H1 (cell line): ENCODE measurements around the gene OR6B2. TPM values are rescaled to one million over a fixed set of nuclear protein-coding genes. Genes with fewer than 3 reads are reported as not detected.

Source experiments
- CTCF ChIA-PET: fragments of 300-600 bp; sonication (Branson Sonifier 250); formaldehyde crosslinking; loops from one replicate; lab custom pipeline; 2021; ENCODE audit not compliant: partially characterized antibody; lab: Charles Lee
- POLR2A ChIA-PET: fragments of 300-600 bp; sonication (Branson Sonifier 250); formaldehyde crosslinking; loops from one replicate; lab custom pipeline; 2021; ENCODE audit warnings: inconsistent platforms; ENCODE audit not compliant: partially characterized antibody; lab: Charles Lee
- DNase-seq, 2 experiments: peaks; one replicate each; pipeline versions ENCODE4 v3.0.0 to v3.0.0-alpha.2; 2010 to 2022; ENCODE audit warnings: low spot score in 2 of 2, low read depth in 1 of 2, mixed read lengths in 1 of 2
- FAIRE-seq: peaks from 2 replicates; lab custom pipeline; 2011; peaks lifted over from hg19 to GRCh38; lab: Jason Lieb, UNC
- H2AFZ ChIP-seq: 2 replicates; pipeline ENCODE4 v1.8.1; 2012; ENCODE audit warnings: low read length, inconsistent platforms
- H2AK5ac ChIP-seq: 2 replicates; pipeline ENCODE4 v1.6.1; 2013; ENCODE audit warnings: low read depth, low read length
- H2BK120ac ChIP-seq: replicated peaks from 2 replicates; pipeline ENCODE3; 2013; ENCODE audit warnings: low read depth, low read length, inconsistent platforms
- H2BK12ac ChIP-seq: 2 replicates; pipeline ENCODE4 v1.6.1; 2013; ENCODE audit warnings: low read depth, low read length
- H2BK15ac ChIP-seq: 2 replicates; pipeline ENCODE4 v1.6.1; 2013; ENCODE audit warnings: low read length
- H2BK20ac ChIP-seq: 2 replicates; pipeline ENCODE4 v1.6.1; 2013; ENCODE audit warnings: low read length
- H2BK5ac ChIP-seq: 2 replicates; pipeline ENCODE4 v1.6.1; 2013; ENCODE audit warnings: low read depth, low read length
- H3K14ac ChIP-seq: 2 replicates; pipeline ENCODE4 v1.6.1; 2013; ENCODE audit warnings: inconsistent platforms; ENCODE audit not compliant: insufficient read length
- H3K18ac ChIP-seq: 2 replicates; pipeline ENCODE4 v1.6.1; 2013; ENCODE audit warnings: low read length; ENCODE audit errors: extremely low read depth
- H3K23ac ChIP-seq: 2 replicates; pipeline ENCODE4 v1.6.1; 2013; ENCODE audit warnings: inconsistent platforms; ENCODE audit not compliant: insufficient read length
- H3K23me2 ChIP-seq: 2 replicates; pipeline ENCODE4 v1.6.1; 2013; ENCODE audit warnings: low read depth, low read length
- H3K27ac ChIP-seq: 2 replicates; pipeline ENCODE4 v1.6.1; 2011; ENCODE audit warnings: low read depth, low read length, inconsistent platforms
- H3K27me3 ChIP-seq, 4 experiments: replicated peaks in 1 of 4; 1 replicate in 1 of 4; 2 replicates in 3 of 4; pipeline versions ENCODE4 v1.6.1 to v1.8.1; 2011 to 2013; ENCODE audit warnings: low read length in 3 of 4, mild to moderate bottlenecking in 3 of 4, inconsistent platforms in 2 of 4, mixed read lengths in 2 of 4, moderate library complexity in 1 of 4; ENCODE audit not compliant: control insufficient read depth in 3 of 4, insufficient read depth in 3 of 4; ENCODE audit errors: extremely low read depth in 1 of 4
- H3K36me3 ChIP-seq, 4 experiments: 2 replicates each; pipeline versions ENCODE4 v1.6.1 to v1.8.1; 2011 to 2013; ENCODE audit warnings: mild to moderate bottlenecking in 4 of 4, low read length in 3 of 4, moderate library complexity in 2 of 4, control low read depth in 1 of 4, inconsistent platforms in 1 of 4; ENCODE audit not compliant: insufficient read depth in 4 of 4, control insufficient read depth in 2 of 4
- H3K4ac ChIP-seq: replicated peaks from 2 replicates; pipeline ENCODE3; 2013; ENCODE audit warnings: low read length, low read depth, mixed read lengths, inconsistent platforms; ENCODE audit not compliant: insufficient read length
- H3K4me1 ChIP-seq, 4 experiments: replicated peaks in 1 of 4; 1 replicate in 1 of 4; 2 replicates in 3 of 4; pipeline versions ENCODE4 v1.6.1 to v1.8.1; 2011 to 2013; ENCODE audit warnings: low read length in 3 of 4, inconsistent platforms in 2 of 4, mixed read lengths in 1 of 4; ENCODE audit not compliant: insufficient read depth in 4 of 4, control insufficient read depth in 3 of 4
- H3K4me2 ChIP-seq, 2 experiments: 2 replicates each; pipeline versions ENCODE4 v1.6.1 to v1.8.1; 2011 to 2013; ENCODE audit warnings: low read depth in 2 of 2, low read length in 2 of 2, control low read depth in 1 of 2, inconsistent platforms in 1 of 2, mild to moderate bottlenecking in 1 of 2; ENCODE audit not compliant: insufficient read depth in 1 of 2
- H3K4me3 ChIP-seq, 4 experiments: fragments of 200-600, 300-600 bp in 1 of 4; sonication (generic), shearing (Covaris generic), sonication (Bioruptor Twin) in 1 of 4; 2 replicates each; pipeline versions ENCODE4 v1.5.1 to v1.8.1; 2011 to 2016; ENCODE audit warnings: low read length in 4 of 4, low read depth in 3 of 4, control low read depth in 2 of 4, inconsistent platforms in 2 of 4, mild to moderate bottlenecking in 2 of 4, mixed read lengths in 1 of 4, moderate library complexity in 1 of 4; ENCODE audit not compliant: insufficient read depth in 2 of 4; ENCODE audit errors: extremely low read depth in 1 of 4
- H3K56ac ChIP-seq: replicated peaks from 2 replicates; pipeline ENCODE3; 2013; ENCODE audit warnings: low read depth, mild to moderate bottlenecking, mixed read lengths, low read length, inconsistent platforms; ENCODE audit not compliant: insufficient read length
- H3K79me1 ChIP-seq: 2 replicates; pipeline ENCODE4 v1.6.1; 2013; ENCODE audit warnings: low read depth, low read length, control low read depth
- H3K79me2 ChIP-seq, 2 experiments: 2 replicates each; pipeline versions ENCODE4 v1.6.1 to v1.8.1; 2012 to 2013; ENCODE audit warnings: low read length in 2 of 2, mild to moderate bottlenecking in 2 of 2, inconsistent platforms in 1 of 2; ENCODE audit not compliant: insufficient read depth in 2 of 2, control insufficient read depth in 1 of 2
- H3K9ac ChIP-seq, 4 experiments: replicated peaks in 1 of 4; 1 replicate in 1 of 4; 2 replicates in 3 of 4; pipeline versions ENCODE4 v1.6.1 to v1.8.1; 2011 to 2013; ENCODE audit warnings: low read depth in 3 of 4, low read length in 3 of 4, control low read depth in 2 of 4, mild to moderate bottlenecking in 2 of 4, moderate library complexity in 2 of 4, inconsistent platforms in 1 of 4; ENCODE audit errors: extremely low read depth in 1 of 4
- H3K9me3 ChIP-seq, 2 experiments: 2 replicates each; pipeline versions ENCODE4 v1.6.1 to v1.8.1; 2012 to 2013; ENCODE audit warnings: mild to moderate bottlenecking in 2 of 2, moderate library complexity in 2 of 2, control low read depth in 1 of 2, inconsistent platforms in 1 of 2, low read depth in 1 of 2, low read length in 1 of 2, mixed read lengths in 1 of 2; ENCODE audit not compliant: insufficient read depth in 2 of 2
- H4K20me1 ChIP-seq, 2 experiments: replicated peaks in 1 of 2; 2 replicates each; pipeline versions ENCODE3 to v1.8.1; 2011 to 2013; ENCODE audit warnings: inconsistent platforms in 2 of 2, low read length in 2 of 2, mild to moderate bottlenecking in 1 of 2; ENCODE audit not compliant: insufficient read depth in 2 of 2, control insufficient read depth in 1 of 2
- H4K5ac ChIP-seq: 2 replicates; pipeline ENCODE4 v1.6.1; 2013; ENCODE audit warnings: low read length, low read depth, mixed read lengths, inconsistent platforms; ENCODE audit not compliant: insufficient read length
- H4K8ac ChIP-seq: 2 replicates; pipeline ENCODE4 v1.8.0; 2013; ENCODE audit warnings: mild to moderate bottlenecking, moderate library complexity, low read length, inconsistent platforms; ENCODE audit not compliant: insufficient read depth; ENCODE audit errors: extremely low read depth
- H4K91ac ChIP-seq: replicated peaks from 2 replicates; pipeline ENCODE3; 2013; ENCODE audit warnings: low read length, mixed read lengths, inconsistent platforms; ENCODE audit not compliant: insufficient read length
- CTBP2 ChIP-seq: IDR thresholded peaks from 2 replicates; pipeline ENCODE4 v1.7.0; 2011; ENCODE audit warnings: borderline replicate concordance, mild to moderate bottlenecking, moderate library complexity, mixed read lengths, low read length; ENCODE audit not compliant: insufficient read depth, insufficient read length
- NRF1 ChIP-seq: IDR thresholded peaks from 2 replicates; pipeline ENCODE4 v1.6.1; 2011; ENCODE audit warnings: mild to moderate bottlenecking, low read depth, low read length, improper control_type of control experiment
- TBP ChIP-seq: IDR thresholded peaks from 2 replicates; pipeline ENCODE4 v1.6.1; 2011; ENCODE audit warnings: low read depth, low read length, improper control_type of control experiment
- WGBS, 2 experiments: shearing (Covaris generic) in 1 of 2; methylation state at CpG; one replicate each; pipeline versions ENCODE4 v1.1.6 to v1.1.7; 2013 to 2015; ENCODE audit warnings: low lambda C conversion rate in 2 of 2, mixed read lengths in 2 of 2, inconsistent platforms in 1 of 2, low coverage in 1 of 2, missing lambda C conversion rate in 1 of 2; ENCODE audit not compliant: insufficient replicate concordance in 2 of 2, insufficient coverage in 1 of 2, insufficient read length in 1 of 2; ENCODE audit errors: extremely low coverage in 1 of 2, missing lambda C conversion rate in 1 of 2; 5-methylcytosine and 5-hydroxymethylcytosine counted together
- polyA plus RNA-seq, 7 experiments: library from polyadenylated mRNA; depleted of rRNA in 3 of 7; stranded (reverse) in 5 of 7; unstranded in 2 of 7; fragments of >200 nt in 5 of 7; fragments of 200-250 nt in 2 of 7; gene quantifications; 1 replicate in 5 of 7; 2 replicates in 1 of 7; 4 replicates in 1 of 7; pipeline versions ENCODE4 v1.2.1 to v1.2.3, GENCODE V29; 2011 to 2013; ENCODE audit warnings: missing spikeins in 2 of 7, mixed read lengths in 2 of 7
- total RNA-seq: library from RNA; stranded (reverse); fragmentation: NEBNext Ultra II Directional; extraction: Animal tissue kit (Norgen Biotek cat#: 25700); gene quantifications from 2 replicates; pipeline ENCODE4 v1.2.1, GENCODE V29; 2021

The OR6B2 gene
- total and polyA plus RNA-seq, 2 of the 8 experiments (the other 6 are each of a cell fraction or from before 2014, with no cell fraction given), result not detected

DNA sequence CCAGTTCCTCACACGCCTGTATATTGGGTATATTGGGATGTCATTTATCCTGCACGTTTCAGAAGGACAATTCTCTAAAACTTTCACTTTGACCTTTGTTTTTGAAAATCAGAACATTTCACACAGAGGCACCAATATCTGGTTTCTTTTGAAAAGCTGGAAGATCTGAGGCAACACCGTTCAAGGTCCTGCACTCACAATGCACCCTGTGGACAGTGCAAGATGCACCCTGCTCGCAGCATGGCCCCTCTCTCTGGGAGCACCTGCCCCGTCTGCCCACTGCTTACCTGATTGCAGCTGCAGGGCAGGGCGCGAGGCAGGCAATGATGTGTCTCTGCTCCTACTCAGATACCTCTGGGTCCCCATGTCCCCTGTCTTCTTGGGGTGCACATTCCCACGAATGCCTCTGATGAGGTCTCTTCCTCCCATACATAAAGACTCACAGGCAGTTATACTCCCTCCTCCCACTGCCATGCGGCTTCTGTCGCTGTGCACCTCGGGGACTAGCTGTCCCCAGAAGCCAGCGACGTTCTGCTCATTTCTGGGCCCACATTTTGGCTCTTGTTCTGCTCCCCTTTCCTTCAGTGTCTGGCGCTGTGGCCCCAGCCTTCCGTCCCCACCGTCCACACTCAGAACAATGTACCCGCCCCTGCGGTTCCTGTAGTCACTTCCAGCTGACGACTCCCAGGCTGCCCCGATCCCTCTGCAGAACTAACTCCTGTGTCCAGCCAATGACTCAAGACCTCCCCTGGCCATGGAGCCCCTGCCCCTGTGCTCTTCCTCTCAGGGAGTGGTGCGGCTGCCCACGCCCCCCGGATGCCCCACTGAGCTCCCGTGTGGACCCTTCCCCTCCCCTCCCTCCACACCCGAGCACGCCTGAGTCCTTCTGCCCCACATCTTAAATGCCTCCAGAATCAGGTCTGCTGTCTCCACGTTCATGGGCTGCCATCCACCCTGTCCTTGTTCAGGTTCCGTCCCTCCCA lies 23.2 kb upstream of the OR6B2 start, which contains the start of gene OR6B3:
TSS of gene OR6B3 (minus strand) at position 349 of the 983 bp plus-strand sequence.
- WGBS, 2 experiments, result 87% methylated on average over 23 of the region's 28 CpGs; no CpG with 5 or more reads in 1 of the 2 experiments
- H3K79me1 ChIP-seq, result no peaks in the 10 kb centered on the region; the same call in 1 of the 2 replicates
- H3K4me3 ChIP-seq, result no peak within 1 kb of the TSS
- no peak within 1 kb of the TSS for H3K18ac ChIP-seq
- H3K27me3 ChIP-seq, result 0 out of 7 replicates have a peak, but pooled peaks cover 0 to 2% (median 0%) of the 10 kb centered on the region in 4 experiments
- H3K36me3 ChIP-seq, result no peaks in the 10 kb centered on the region
- no peak within 1 kb of the TSS for H3K9ac ChIP-seq
- ChIA-PET CTCF (no interaction called here), POLR2A (no interaction called here)
- no peaks in the 10 kb centered on the region for H3K4me1 ChIP-seq
- no peak within 1 kb of the TSS for H3K4ac ChIP-seq
- no peaks in the 10 kb centered on the region for H4K20me1 ChIP-seq
- no peak within 1 kb of the TSS for H2BK15ac ChIP-seq
- H3K56ac ChIP-seq, result no peak within 1 kb of the TSS
- H3K23ac ChIP-seq, result no peak within 1 kb of the TSS
- H4K8ac ChIP-seq, result peak within 1 kb of the TSS; percentile 36; the same call in 1 of the 2 replicates
- H2BK12ac ChIP-seq, result no peak within 1 kb of the TSS
- H3K14ac ChIP-seq, result no peak within 1 kb of the TSS
- H3K4me2 ChIP-seq, result no peak within 1 kb of the TSS
- peak within 1 kb of the TSS; percentile 7; the same call in 1 of the 2 replicates for H2AFZ ChIP-seq
- H3K23me2 ChIP-seq, result no peaks in the 10 kb centered on the region
- H2BK5ac ChIP-seq, result no peak within 1 kb of the TSS
- no peak within 1 kb of the TSS for H4K91ac ChIP-seq
- no peaks in the 10 kb centered on the region for H3K9me3 ChIP-seq
- H2AK5ac ChIP-seq, result no peak within 1 kb of the TSS
- TF ChIP-seq TBP (no peak), CTBP2 (no peak), NRF1 (no peak)
- TF ChIP-seq, all 59 proteins: peak for 0
- Histone ChIP-seq H3K79me2 (no peaks in the 10 kb centered on the region), H2BK120ac (no peak within 1 kb of the TSS), H4K5ac (no peak within 1 kb of the TSS), H3K27ac (no peak within 1 kb of the TSS), H2BK20ac (no peak within 1 kb of the TSS)
- DNase-seq (no peak), FAIRE-seq (no peak)
